HG03159 (cell line): Measurements from ENCODE around the gene CRYBB1.
A peak's percentile ranks its signal among the peaks of the same experiment; 100 is the strongest.

Experiments
- ATAC-seq: cut with Tn5 transposase; IDR thresholded peaks from one replicate; pipeline ENCODE4 v1.9.1; 2021; ENCODE audit warnings: mild to moderate bottlenecking, moderate library complexity; ENCODE audit not compliant: unreplicated experiment

The CRYBB1 gene

GRCh38 chr22:26610072-26610958 lies 7.5 kb downstream of the CRYBB1 start:
- ATAC-seq: peak; percentile 65

- ATAC-seq: no peak
Observed at GRCh38 chr22:26609287-26609686, 8.5 kb downstream of the CRYBB1 start.

DNA sequence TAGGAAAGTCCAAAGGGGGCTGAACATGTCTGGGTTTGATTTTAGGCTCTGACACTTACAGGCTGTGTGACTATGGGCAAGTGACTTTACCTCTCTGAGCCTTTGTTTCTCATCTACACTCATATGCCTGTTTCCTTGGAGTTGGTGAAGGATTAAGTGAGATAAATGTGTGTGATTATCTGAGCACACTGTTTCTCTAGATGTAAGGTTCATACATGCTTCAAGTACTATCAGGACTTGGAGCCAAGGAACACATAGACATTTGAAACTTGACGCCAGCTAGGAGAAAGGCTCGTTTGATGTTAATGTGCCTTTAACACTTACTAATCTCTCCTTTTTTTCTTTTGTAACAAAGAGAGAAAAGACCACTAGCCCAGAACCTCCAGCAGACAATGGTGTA lies 9.7 kb downstream of the CRYBB1 start:
- ATAC-seq: no peak

GRCh38 chr22:26606611-26607010 lies 11.2 kb downstream of the CRYBB1 start:
- ATAC-seq: no peak

GRCh38 chr22:26604368-26604767 lies 13.5 kb downstream of the CRYBB1 start:
- ATAC-seq: no peak

DNA sequence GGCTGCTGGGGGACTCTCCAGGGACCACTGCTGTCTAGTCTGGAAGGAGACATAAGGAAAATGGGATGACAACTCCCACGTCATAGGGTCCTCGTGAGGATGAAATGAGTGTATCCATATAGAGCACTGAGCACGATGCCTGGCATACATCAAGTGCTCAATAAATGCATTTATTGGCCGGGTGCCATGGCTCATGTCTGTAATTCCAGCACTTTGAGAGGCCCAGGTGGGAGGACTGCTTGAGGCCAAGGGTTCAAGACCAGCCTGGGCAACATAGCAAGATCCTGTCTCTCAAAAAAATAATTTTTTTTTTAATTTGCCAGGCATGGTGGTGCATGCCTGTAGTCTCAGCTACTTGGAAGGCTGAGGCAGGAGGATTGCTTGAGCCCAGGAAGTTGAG lies 15.7 kb downstream of the CRYBB1 start:
- no peak for ATAC-seq

GRCh38 chr22:26601726-26602125 lies 16.1 kb downstream of the CRYBB1 start:
- no peak for ATAC-seq

- ATAC-seq: no peak
Observed at GRCh38 chr22:26599505-26599904, 18.3 kb downstream of the CRYBB1 start.

DNA sequence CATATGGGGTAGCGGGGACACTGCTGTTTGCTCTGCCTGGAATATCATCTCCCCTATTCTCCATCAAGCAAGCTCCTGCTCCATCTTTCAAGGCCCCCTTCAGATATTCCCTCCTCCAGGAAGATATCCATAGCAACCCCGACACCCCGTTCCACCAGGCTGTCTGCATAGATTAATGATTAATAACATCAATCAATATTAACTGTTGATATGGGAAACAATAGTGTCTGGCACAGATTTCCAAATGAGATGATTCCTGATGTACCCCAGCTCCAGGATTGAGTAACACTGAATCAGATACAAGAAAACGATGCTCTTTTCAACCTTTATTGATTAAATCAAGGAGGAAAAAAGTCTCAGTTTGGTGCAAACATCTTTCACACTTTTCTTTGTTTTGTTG lies 20.3 kb downstream of the CRYBB1 start:
- ATAC-seq: no peak

DNA sequence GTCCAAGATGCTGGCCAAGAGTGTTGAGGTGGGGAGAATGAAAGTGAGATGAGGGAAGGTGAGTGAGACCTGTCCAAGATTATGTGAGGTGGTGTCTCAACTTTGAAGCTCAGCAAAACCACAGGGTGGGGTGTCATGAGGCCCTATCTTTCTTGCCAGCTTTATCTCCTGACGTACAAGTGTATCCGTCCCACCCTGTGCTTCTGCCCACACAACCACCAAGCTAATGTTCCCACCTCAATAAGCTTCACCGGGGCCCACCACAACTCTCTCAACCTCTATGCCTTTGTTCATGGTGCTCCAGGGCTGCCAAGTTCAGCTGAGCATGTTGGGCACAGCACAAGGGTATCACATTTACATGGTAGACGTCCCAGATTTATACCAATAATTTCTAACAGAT lies 20.8 kb downstream of the CRYBB1 start:
- no peak for ATAC-seq

GRCh38 chr22:26593763-26594162 lies 24.1 kb downstream of the CRYBB1 start:
- ATAC-seq: no peak

- ATAC-seq: no peak
Observed at GRCh38 chr22:26592421-26592891, 25.4 kb downstream of the CRYBB1 start.

GRCh38 chr22:26589845-26590736 lies 27.7 kb downstream of the CRYBB1 start, which contains the start of gene TPST2:
Gene TPST2, minus strand, starts transcription at chr22:26590132. Its CDS starts 48,502 bp downstream, at chr22:26541630.
- peak; percentile 55 for ATAC-seq

DNA sequence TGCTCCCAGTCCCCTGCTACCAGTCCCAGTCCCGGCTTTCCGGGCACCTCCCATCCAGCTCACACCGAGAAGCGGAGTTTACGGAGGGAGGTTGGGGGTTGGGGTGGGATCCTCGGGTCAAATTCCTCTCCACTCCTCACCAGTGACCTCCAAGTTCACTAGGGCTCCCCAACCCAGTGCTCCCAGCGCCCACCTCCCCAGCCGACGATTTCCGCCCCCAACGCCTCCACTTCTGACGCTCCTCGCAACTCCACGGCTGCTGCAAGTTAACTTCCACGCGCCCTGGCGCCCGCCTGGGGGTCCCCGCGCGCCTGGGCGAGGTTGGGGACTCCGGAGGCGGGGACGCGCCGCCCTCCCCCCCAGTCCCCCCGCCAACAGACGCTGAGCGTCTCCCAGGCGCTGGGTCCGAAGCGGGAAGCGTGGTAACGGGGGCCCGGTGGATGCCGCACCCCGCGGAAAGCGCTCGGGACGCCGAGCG lies 28.4 kb downstream of the CRYBB1 start:
- ATAC-seq: peak; percentile 9

DNA sequence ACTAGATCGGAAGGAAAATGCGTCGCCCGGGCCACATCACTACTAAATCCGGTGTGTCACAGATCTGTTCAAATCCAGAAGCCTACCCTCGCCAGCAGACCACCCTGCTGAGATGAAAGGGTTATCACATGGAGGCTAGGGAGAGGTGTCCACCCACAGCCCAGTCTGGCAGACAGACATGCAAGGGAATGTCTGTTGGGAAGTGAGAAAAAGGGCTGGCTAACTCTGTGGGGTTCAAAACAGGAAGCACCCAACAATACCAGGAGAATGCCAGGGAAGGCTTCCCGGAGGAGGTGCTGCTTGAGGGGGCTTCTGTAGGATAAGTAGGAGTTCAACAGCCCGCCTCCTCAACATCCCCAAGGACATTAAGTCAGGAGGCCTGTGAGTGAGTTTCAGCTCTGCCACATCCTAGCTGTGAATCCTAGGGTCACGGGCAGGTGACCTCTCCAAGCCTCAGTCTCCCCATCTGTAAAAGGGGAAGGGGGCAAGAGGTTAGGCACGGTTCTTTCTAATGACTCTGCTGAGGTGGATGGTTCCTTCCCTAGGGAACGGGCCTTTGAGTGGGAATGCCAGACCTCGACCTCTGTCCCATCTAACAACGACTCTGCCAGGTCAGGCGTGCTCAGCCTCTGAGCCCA lies 29.0 kb downstream of the CRYBB1 start:
- ATAC-seq: no peak

DNA sequence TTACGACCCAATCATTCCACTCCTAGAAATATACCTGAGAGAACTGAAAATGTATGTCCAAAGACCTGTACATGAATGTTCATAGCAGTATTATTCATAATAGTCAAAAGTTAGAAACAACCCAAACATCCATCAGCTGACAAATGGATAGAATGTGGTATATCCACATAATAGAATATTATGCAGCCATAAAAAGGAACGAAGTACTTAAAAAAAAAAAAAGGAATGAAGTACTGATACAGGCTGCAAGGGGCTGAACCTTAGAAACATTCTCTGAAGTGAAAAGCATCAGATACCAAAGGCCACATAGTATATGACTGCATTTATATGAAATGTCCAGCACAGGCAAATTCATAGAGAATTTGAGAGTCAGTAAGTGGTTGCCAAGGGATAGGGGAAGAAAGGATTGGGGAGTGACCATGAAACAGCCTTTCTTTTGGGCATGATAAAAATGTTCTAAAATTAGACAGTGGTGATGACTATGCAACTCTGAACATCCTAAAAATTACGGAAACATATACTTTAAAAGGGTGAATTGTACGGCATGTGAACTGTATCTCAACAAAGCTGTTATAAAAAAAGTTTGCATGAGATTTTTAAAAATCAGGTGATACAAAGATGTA lies 29.7 kb downstream of the CRYBB1 start:
- ATAC-seq: no peak

GRCh38 chr22:26586556-26587325 lies 31.1 kb downstream of the CRYBB1 start:
- ATAC-seq: no peak

DNA sequence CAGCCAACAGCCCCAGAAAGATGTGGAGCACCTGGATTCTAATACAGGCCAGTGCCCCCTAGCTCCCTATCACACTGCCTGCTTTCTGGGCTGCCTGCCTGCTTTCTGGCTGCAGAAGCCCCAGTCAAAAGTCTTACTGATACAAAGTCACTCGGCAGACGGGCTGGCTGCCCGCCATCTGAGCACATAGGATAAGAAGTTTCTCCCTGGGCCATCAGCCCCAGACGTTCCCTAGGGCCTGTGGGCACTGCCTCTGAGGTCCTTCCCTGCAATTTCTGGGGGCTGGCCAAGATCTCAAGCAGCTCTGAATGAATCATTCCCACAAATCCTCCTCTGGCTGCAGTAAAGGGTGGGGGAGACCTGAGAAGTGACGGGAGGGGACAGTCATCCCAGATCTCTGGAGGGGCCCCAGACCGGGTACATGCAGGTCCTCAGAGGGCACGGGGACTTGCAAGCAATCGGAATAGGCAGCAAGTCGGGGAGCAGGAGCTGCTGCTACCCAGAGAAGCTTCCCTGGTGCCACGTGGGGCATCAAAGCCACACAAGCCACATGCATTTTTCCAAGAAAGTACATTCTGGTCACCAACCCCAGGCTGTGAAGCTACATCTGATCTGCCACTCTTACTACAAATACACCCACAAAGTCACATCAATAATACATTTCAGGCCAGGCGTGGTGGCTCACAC lies 32.6 kb downstream of the CRYBB1 start:
- no peak for ATAC-seq

- no peak for ATAC-seq
Observed at GRCh38 chr22:26584010-26584409, 33.8 kb downstream of the CRYBB1 start.
